Activated CD4-positive, alpha-beta T cell treated with anti-CD3 and anti-CD28 coated beads, Interleukin-2, amount 10 ng/mL, durations not matched to agents 24 days and 14 days (primary cell): ENCODE measurements around the gene TMEM51. TPM values are rescaled to one million over a fixed set of nuclear protein-coding genes. Genes with fewer than 3 reads are reported as not detected.

Source experiments
- DNase-seq: peaks from one replicate; pipeline ENCODE4 v3.0.0; 2022
- H3K27ac Mint-ChIP-seq: one replicate; pipeline ENCODE4 v1.8.0; 2022; ENCODE audit warnings: mild to moderate bottlenecking, mixed read lengths
- H3K27me3 Mint-ChIP-seq: one replicate; pipeline ENCODE4 v1.8.0; 2022; ENCODE audit warnings: mixed read lengths
- H3K36me3 Mint-ChIP-seq: one replicate; pipeline ENCODE4 v1.8.0; 2022; ENCODE audit warnings: low read depth, mild to moderate bottlenecking, mixed read lengths
- H3K4me1 Mint-ChIP-seq: one replicate; pipeline ENCODE4 v1.8.0; 2021; ENCODE audit warnings: mixed read lengths
- H3K4me3 Mint-ChIP-seq: one replicate; pipeline ENCODE4 v1.8.0; 2022; ENCODE audit warnings: mild to moderate bottlenecking, moderate library complexity, mixed read lengths
- H3K9me3 Mint-ChIP-seq: one replicate; pipeline ENCODE4 v1.8.0; 2021; ENCODE audit warnings: mixed read lengths
- intact Hi-C: fragments of 100-400 bp; cut with micrococcal nuclease; formaldehyde crosslinking; loops from one replicate; pipeline ENCODE4 v1.15.1; 2023
- total RNA-seq: library from RNA; stranded (reverse); gene quantifications from 2 replicates; pipeline ENCODE4 v1.2.3, GENCODE V29; 2022

The TMEM51 gene
- total RNA-seq, 1 donor from 2014 or later = 0.14 TPM

DNA sequence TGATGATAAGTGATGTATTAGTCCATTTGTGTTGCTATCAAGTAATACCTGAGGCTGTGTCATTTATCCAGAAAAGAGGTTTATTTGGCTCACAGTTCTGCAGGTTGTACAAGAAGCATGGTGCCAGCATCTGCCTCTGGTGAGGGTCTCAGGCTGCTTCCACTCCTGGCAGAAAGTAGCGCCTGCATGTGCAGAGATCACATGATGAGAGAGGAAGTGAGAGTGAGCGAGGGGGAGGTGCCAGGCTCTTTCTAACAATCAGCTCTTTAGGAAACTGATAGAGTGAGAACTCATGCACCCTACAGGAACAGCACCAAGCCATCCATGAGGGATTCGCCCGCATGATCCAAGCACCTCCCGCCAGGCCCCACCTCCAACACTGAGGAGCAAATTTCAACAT lies 91.3 kb downstream of the TMEM51 start:
- no peaks in the 10 kb centered on the region for H3K9me3 Mint-ChIP-seq
- peaks cover 63% of the 10 kb centered on the region for H3K27me3 Mint-ChIP-seq
- peaks cover 33% of the 10 kb centered on the region for H3K4me1 Mint-ChIP-seq
- intact Hi-C loops = loop anchor here (5.0 kb wide), 2 partner anchors 372 to 722 kb away; partner anchors contain the start of gene DDI2
- no peak for DNase-seq
- no peak overlapping the region for H3K27ac Mint-ChIP-seq
- H3K36me3 Mint-ChIP-seq = peaks cover 5% of the 10 kb centered on the region
- H3K4me3 Mint-ChIP-seq = no peak overlapping the region

DNA sequence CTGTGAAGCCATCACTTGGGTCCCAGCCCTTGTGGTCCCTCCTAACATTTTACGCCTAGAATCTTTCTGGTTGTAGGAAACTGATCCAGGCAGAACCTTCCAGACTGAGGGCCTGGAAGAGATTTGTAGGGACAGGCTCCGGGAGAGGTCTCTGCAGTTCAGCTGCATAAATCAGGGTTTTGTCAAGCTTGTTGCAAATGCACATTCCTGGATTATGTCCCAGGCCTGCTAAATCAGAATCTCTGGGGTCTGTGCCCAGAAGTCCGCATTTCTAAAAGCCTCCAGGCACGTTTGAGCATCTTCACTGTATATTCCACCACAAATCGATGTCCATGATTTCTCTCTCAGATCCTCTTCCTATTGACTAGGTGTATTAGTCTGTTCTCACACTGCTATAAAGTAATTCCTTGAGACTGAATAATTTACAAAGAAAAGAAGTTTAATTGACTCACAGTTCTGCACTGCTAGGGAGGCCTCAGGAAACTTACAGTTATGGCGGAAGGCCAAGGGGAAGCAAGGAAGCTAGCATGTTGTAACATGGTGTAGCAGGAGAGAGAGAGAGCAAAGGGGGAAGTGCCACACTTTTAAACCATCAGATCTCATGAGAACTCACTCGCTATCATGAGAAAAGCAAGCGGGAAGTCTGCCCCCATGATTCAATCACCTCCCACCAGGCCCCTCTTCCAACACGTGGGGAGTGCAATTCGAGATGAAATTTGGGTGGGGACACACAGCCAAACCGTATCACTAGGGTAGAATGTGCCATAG lies 92.2 kb downstream of the TMEM51 start:
- no peak overlapping the region for H3K4me3 Mint-ChIP-seq
- H3K36me3 Mint-ChIP-seq = peaks cover 5% of the 10 kb centered on the region
- H3K27me3 Mint-ChIP-seq = peaks cover 67% of the 10 kb centered on the region
- peaks cover 40% of the 10 kb centered on the region for H3K4me1 Mint-ChIP-seq
- intact Hi-C loops = loop anchor here (5.0 kb wide), 2 partner anchors 372 to 722 kb away; partner anchors contain the start of gene DDI2
- DNase-seq = no peak
- H3K9me3 Mint-ChIP-seq = no peaks in the 10 kb centered on the region
- H3K27ac Mint-ChIP-seq = no peak overlapping the region

DNA sequence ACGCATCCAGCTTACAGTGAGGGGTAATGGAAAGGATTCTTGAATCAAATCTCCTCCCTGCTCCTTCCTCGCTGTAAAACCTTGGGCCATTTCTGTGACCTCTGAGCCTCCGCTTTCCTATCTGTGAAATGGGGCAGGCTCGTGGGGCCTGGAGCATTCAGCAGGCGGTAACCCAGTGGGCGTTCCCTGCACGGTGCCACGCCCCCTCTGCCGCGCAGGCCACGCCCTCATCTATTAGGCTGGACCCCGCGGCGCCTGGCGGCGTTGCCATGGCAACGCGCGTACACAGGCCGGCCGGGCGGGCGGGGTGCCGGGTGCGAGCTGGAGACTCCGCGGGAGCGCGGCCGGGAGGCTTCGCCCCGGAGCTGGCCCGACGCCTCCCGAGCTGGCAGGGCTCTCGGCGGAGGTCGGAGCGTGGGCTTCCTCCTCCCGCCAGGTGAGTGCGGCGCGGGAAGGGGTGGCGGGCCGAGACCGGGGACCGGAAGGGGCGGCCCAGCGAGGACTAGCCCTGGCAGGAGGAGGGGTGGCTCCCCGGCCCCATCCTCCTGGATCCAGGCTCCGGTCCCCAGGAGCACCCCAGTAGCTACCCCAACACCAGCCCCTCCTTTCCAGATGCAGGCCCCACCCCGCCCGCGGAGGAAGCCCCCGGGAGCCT lies 93.5 kb downstream of the TMEM51 start, which contains the start of gene FHAD1:
FHAD1 (plus strand) TSS at position 264 of the 655 bp plus-strand sequence. CDS start 4,562 bp downstream, outside the sequence.
- Mint-ChIP-seq H3K9me3 (no peaks in the 10 kb centered on the region), H3K4me1 (peaks cover 46% of the 10 kb centered on the region), H3K36me3 (peaks cover 5% of the 10 kb centered on the region), H3K4me3 (peak within 1 kb of the TSS; percentile 69), H3K27me3 (peaks cover 68% of the 10 kb centered on the region), H3K27ac (peak within 1 kb of the TSS; percentile 83)
- intact Hi-C loops = loop anchor here (5.0 kb wide), 2 partner anchors 370 to 720 kb away; partner anchors contain the start of gene DDI2
- peak; percentile 83 for DNase-seq

DNA sequence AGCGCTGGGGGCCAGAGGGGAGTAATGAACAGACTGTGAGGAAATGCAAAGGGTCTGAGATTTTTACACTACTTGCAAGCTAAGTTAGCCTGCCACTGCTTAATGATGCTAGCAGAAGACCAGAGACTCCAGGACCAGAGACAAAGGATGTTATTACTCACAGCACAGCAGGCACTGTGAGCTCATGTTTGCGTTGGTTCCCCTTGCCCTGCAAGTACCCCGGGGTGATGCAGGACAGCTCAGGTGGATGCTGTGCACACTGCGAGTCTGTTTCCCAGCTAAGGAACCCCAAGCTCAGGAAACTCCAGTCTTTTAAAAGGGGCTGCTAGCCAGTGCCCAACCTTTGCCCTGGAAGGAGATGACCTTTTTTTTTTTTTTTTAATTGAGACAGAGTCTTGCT lies 94.7 kb downstream of the TMEM51 start:
- no peaks in the 10 kb centered on the region for H3K9me3 Mint-ChIP-seq
- peaks cover 63% of the 10 kb centered on the region for H3K27me3 Mint-ChIP-seq
- peaks cover 5% of the 10 kb centered on the region for H3K36me3 Mint-ChIP-seq
- peak overlapping the region; percentile 69 for H3K4me3 Mint-ChIP-seq
- DNase-seq = no peak
- peak overlapping the region; percentile 83 for H3K27ac Mint-ChIP-seq
- peaks cover 57% of the 10 kb centered on the region for H3K4me1 Mint-ChIP-seq
- intact Hi-C loops = loop anchor here (2.0 to 5.0 kb wide), 3 partner anchors 49 to 719 kb away; partner anchors contain the start of gene DDI2

DNA sequence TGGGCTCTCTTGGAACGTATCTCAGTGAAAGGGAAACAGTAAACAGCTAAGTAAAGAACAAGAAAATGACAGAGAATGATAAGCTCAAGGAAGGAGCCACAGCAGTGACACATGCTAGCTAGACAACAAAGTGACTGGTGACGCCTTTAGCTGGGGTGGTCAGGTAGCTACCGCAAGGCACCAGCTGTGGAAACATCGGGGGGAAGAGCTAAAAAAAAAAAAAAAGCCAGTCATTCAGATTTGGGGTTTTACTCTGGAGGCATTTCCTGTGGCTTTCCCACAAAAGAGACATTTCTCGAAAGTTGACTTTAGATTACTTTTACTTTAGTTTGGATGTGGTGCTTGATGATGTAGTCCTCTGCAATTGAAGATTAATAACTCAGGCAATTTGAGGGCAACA lies 95.5 kb downstream of the TMEM51 start:
- H3K36me3 Mint-ChIP-seq = peaks cover 5% of the 10 kb centered on the region
- peak overlapping the region; percentile 51 for H3K4me3 Mint-ChIP-seq
- peak; percentile 93 for DNase-seq
- peaks cover 57% of the 10 kb centered on the region for H3K27me3 Mint-ChIP-seq
- peaks cover 53% of the 10 kb centered on the region for H3K4me1 Mint-ChIP-seq
- H3K27ac Mint-ChIP-seq = peak overlapping the region; percentile 77
- intact Hi-C loops = loop anchor here (1.0 to 5.0 kb wide), 4 partner anchors 18 to 718 kb away; partner anchors contain the start of gene DDI2
- no peaks in the 10 kb centered on the region for H3K9me3 Mint-ChIP-seq

DNA sequence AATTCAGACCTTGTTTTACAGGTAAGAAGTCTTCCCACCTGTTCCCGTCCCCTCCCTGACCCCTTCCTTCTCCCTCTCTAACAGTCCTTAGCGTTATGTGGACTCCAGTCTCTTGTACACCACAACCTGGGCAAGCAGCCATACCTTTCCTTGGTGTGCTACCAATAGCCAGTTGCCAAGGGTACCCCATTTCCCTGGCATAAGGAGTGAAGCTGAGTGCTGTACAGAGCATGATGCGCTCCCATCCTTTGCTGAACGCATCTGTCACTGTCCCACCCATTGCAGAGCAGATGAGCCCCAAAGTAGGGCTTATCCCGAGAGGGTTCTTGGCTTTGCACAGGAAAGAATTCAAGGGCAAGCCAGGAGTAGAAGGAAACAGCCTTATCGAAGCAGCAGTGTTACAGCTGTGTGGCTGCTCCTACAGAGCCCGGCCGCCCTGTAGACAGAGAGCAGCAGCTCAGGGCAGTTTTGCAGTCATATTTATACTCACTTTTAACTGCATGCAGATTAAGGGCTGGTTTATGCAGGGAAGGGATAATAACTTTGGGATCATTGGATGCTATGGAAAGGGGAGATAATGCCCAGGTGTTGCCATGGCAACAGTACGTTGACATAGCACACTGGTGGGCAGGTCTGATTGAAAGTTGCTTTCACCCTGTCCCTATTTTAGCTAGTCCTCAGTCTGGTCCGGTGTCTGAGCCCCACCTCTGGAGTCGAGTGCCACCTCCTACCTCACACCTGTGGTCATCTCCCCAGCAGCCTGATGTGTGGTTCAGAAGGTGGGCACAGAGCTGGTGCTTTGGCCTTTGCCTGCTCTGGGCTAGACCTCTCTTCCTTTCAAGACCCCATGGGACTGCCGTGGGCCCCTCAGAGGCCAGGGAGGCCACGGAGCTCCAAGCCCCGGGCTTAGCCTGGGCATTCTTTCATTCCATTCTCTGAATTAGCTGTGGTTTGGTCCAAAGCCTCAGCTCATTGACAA lies 98.6 kb downstream of the TMEM51 start:
- Mint-ChIP-seq H3K27ac (peak overlapping the region; percentile 15), H3K9me3 (no peaks in the 10 kb centered on the region), H3K36me3 (peaks cover 1% of the 10 kb centered on the region), H3K4me1 (peaks cover 47% of the 10 kb centered on the region), H3K27me3 (peaks cover 47% of the 10 kb centered on the region), H3K4me3 (peak overlapping the region; percentile 39)
- intact Hi-C loops = loop anchor here (5.0 kb wide), 1 partner anchor 165 kb away; no protein-coding TSS in a partner anchor
- DNase-seq = no peak

DNA sequence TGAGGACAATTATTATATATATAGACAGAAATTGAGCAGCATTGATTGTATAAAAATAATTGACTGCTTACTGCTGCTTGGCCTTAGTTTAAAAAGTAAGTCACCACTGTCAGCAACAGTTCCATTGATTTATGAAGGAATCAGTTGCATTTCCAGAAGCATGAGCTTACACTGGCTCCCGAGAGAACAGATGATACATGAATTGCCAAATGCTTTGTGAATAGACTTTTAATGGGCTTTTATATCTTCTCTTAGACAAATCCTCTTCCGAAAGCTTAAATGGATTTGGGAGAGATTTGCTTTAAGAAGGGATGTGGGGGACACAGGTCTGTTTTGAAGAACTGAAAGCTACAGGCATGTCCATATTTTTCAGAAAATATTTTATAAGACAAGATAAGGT lies 101.0 kb downstream of the TMEM51 start:
- peaks cover 31% of the 10 kb centered on the region for H3K4me1 Mint-ChIP-seq
- no peaks in the 10 kb centered on the region for H3K9me3 Mint-ChIP-seq
- no peak for DNase-seq
- no peak overlapping the region for H3K4me3 Mint-ChIP-seq
- peaks cover 49% of the 10 kb centered on the region for H3K27me3 Mint-ChIP-seq
- H3K27ac Mint-ChIP-seq = no peak overlapping the region
- intact Hi-C loops = loop anchor here (5.0 kb wide), 1 partner anchor 163 kb away; no protein-coding TSS in a partner anchor
- H3K36me3 Mint-ChIP-seq = no peaks in the 10 kb centered on the region

DNA sequence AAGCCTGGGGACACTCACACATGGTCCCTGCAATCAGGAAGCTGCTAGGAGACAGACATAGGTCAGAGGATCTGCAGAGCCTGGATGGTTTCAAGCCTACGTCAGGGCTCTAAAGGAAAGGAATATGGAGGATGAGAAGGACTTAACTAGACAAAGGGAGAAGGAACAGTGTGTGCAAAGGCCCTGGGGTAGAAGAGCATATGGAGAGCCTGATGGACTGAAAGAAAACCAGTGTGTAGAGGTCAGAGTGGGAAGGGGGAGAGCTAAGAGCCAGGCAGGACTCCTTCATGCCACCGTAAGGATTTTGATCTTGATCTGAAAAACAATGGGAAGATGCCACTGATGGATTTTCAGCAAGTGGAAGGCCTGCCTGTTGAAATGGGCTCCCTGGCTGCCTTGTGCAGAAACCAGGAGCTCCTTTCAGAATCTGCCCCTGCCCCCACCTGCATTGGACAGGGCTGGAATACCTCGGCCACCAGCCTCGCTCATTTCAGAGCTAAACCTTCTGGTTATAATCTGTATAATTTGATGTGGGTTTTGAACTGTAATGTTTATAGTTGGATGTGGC lies 102.1 kb downstream of the TMEM51 start:
- no peak for DNase-seq
- intact Hi-C loops = no loop called here
- no peaks in the 10 kb centered on the region for H3K36me3 Mint-ChIP-seq
- peaks cover 49% of the 10 kb centered on the region for H3K27me3 Mint-ChIP-seq
- H3K4me1 Mint-ChIP-seq = peaks cover 24% of the 10 kb centered on the region
- no peaks in the 10 kb centered on the region for H3K9me3 Mint-ChIP-seq
- H3K4me3 Mint-ChIP-seq = no peak overlapping the region
- H3K27ac Mint-ChIP-seq = no peak overlapping the region

DNA sequence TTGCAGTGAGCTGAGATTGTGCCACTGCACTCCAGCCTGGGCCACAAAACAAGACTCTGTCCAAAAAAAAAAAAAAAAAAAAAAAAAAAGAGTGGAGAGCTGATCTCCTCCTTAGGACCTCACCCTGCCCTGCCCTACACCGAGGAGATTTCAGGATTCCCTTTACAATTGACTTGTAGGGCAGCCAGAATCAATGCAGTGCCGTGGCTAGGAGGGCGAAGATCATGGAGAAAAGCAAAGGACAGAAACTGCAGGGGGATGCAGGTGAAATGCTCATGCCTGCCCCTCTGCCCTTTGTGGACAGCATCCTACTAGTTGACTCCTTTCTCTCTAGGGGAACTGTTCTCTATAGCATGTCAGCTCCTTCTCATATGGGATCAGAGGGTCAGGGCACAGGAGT lies 103.0 kb downstream of the TMEM51 start:
- H3K4me1 Mint-ChIP-seq = peaks cover 32% of the 10 kb centered on the region
- no peaks in the 10 kb centered on the region for H3K36me3 Mint-ChIP-seq
- DNase-seq = no peak
- H3K9me3 Mint-ChIP-seq = no peaks in the 10 kb centered on the region
- H3K27me3 Mint-ChIP-seq = peaks cover 53% of the 10 kb centered on the region
- H3K4me3 Mint-ChIP-seq = no peak overlapping the region
- intact Hi-C loops = no loop called here
- H3K27ac Mint-ChIP-seq = no peak overlapping the region

DNA sequence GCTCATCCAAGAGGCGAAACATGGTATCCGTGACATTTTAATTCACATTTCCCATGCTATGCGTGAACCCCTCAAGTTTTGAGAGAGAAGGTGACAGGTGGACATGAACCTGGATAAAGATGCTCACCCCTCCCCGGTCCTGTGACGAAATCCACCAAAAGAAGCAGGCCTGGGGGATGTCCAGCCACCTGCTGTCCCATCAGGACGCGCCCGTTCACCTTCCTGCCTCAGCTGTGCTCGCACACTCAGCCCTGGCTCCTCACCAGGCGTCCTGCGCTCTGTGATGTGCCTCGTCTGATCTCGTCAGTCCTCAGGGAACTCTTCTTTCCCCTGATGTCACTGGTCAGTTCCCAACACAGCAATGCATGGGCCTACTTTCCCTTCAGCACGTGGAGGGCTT lies 103.8 kb downstream of the TMEM51 start:
- peaks cover 57% of the 10 kb centered on the region for H3K27me3 Mint-ChIP-seq
- H3K4me3 Mint-ChIP-seq = no peak overlapping the region
- DNase-seq = no peak
- H3K4me1 Mint-ChIP-seq = peaks cover 30% of the 10 kb centered on the region
- no peak overlapping the region for H3K27ac Mint-ChIP-seq
- intact Hi-C loops = no loop called here
- no peaks in the 10 kb centered on the region for H3K36me3 Mint-ChIP-seq
- no peaks in the 10 kb centered on the region for H3K9me3 Mint-ChIP-seq

DNA sequence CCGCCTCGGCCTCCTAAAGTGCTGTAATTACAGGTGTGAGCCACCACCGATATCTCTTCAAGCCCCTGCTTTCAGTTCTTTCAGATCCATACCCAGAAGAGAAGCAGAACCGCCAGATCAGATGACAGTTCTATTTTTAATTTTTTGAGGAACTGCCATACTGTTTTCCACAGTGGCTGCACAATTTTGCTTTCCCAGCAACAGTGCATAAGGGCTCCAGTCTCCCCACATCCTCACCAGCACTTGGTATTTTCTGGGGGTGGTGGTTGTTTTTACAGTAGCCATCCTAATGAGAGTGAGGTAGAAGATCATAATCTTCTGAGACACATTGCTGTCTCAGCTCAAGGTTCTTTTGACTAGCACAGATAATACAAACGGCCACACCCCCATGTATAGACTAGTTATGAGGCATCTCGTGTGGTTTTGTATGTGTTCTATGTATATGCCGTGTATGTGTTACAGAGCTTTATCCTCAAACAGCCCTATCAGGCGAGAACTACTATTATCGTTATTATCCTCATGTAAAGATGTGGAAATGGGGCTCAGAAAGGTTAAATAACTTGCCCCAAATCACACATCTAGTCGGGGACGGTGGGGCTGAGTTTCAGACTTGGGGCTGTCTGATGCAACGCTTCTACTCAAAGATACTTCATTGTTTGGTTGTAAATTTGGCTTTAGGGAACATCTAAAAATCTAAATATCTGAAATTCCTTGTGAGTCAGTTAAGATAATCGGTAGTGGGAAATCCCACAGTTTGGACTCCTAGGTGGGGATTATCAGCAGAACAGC lies 105.5 kb downstream of the TMEM51 start:
- Mint-ChIP-seq H3K27me3 (peaks cover 62% of the 10 kb centered on the region), H3K36me3 (no peaks in the 10 kb centered on the region), H3K4me1 (peaks cover 19% of the 10 kb centered on the region), H3K9me3 (no peaks in the 10 kb centered on the region), H3K27ac (no peak overlapping the region), H3K4me3 (no peak overlapping the region)
- DNase-seq = no peak
- intact Hi-C loops = no loop called here

DNA sequence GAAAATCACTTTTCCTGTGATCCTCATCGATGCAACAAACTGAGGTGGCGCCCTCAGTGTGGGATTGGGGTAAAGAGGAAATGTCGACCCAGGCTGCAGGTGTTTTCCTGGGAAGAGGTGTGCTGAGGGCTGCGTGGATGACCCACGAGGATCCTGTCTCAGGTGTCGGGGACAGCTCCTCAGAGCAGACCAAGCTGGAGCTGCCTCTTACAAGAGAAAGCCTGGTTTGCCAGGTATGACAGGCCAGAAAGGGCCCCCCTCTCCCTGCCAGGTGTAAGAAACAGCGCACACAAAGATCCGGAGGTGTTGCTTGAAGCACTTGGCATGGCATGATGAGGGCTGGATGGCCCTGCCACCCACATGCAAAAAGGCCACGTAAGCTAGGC lies 106.1 kb downstream of the TMEM51 start:
- no peak overlapping the region for H3K27ac Mint-ChIP-seq
- no peaks in the 10 kb centered on the region for H3K36me3 Mint-ChIP-seq
- no peaks in the 10 kb centered on the region for H3K9me3 Mint-ChIP-seq
- intact Hi-C loops = no loop called here
- DNase-seq = no peak
- peaks cover 17% of the 10 kb centered on the region for H3K4me1 Mint-ChIP-seq
- H3K27me3 Mint-ChIP-seq = peaks cover 65% of the 10 kb centered on the region
- no peak overlapping the region for H3K4me3 Mint-ChIP-seq
